GM19328 (cell line): Measurements from ENCODE around the gene DDT.
A peak's percentile ranks its signal among the peaks of the same experiment; 100 is the strongest.
"Not testable (repeated sequence)": the region's sequence is repeated elsewhere in the genome, so short reads cannot be mapped to it uniquely, and the experiment has no call there.

Experiments used
- ATAC-seq: cut with Tn5 transposase; IDR thresholded peaks from one replicate; pipeline ENCODE4 v1.9.1; 2021; ENCODE audit warnings: mild to moderate bottlenecking, moderate library complexity; ENCODE audit not compliant: unreplicated experiment

Gene DDT

DNA sequence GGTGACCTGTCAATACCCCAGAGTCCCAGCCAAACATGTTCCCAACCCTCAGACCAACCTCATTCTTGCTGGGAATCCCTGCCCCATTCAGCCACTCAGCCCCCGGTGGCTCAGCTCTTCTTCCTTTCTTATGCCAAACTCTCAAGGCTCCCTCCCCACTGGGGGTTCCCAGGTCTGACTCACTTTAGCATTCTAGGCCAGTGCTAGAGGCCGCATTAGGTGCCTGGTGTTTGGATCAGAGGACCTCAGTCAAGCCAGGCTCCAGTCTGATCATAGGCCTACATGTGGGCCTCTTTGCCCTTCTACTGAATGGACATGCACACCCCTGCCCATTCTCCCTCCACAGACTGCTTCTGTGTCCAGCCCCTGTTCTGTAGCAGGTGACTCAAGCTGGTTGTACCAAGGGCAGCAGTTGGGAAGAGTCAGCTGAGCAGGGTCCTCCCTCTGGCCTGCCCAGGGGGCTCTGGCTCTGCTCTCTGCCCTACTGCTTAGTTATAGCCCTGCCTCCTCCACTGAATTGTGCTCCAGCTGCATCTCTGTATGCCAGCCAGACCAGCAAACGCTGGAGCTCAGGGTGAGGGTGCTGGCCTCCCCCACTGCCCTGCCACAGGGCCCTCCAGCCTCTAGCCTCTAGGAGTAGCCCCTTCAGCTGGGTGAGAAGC lies 15.5 kb upstream of the DDT start:
- not testable (repeated sequence) for ATAC-seq

DNA sequence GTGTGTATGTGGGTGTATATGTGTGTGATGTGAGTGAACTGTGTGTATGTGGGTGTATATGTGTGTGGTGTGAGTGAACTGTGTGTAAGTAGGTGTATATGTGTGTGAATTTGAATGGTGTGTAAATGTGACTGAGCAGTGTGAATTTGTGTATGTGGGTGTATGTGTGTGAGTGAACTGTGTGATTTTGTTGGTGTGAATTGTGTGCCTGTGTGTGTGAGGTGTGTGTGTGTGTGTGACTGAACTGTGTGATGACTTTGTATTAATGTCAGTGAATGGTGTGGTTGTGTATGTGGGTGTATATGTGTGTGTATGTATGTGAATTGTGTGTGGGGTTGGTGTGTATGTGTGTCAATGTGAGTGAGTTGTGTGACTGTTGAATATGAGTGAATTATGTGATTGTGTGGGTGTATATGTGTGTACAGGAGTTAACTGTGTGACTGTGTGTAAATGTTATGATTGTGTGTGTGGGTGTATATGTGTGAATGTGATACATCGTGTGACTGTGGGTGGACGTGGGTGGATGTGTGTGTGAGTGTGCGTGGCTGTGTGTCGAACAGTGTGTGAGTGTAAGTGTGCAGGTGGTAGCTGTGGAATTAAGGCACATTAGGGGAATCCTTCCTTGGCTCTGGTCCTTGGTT lies 12.4 kb upstream of the DDT start:
- not testable (repeated sequence) for ATAC-seq

GRCh38 chr22:23986089-23986488 lies 11.8 kb upstream of the DDT start:
- not testable (repeated sequence) for ATAC-seq

DNA sequence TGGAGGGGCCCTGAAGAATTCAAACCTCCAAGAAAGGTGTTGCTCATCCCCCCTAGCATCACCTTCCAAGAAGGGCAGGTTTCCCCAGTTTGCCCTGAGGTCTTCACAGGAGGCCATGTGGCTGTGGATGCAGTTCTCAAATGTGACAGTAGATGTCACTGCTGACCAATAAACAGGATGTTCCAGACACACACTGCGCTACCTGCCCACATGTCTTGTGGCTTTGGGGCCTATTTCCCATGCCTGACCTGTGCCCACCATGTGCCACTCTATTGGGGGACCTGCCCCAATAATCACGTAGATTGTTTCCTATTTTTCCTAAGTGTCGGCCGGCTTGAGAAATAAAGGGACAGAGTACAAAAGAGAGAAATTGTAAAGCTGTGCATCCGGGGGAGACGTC lies 10.2 kb upstream of the DDT start:
- ATAC-seq = no peak

DNA sequence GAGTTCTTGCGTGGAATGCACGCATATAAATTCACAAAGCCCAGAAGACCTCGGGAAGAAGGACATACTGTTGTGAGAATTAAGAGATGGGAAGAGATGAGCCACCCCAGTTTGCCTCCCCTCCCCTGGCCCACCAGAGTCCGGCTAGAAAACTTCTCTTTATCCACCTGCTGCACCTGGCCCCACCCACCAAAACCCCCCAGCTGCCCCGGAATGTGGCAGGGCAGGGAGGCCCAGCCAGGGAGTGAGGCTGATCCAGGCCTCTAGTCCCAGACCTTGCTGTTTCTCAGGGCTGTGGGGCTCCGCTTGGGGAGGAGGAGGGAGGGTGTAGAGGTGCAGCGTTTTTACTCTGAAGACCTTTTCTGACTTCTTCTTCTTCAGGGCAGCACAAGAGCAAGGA lies 6.3 kb upstream of the DDT start:
- not testable (repeated sequence) for ATAC-seq

GRCh38 chr22:23979557-23980240 lies 5.5 kb upstream of the DDT start, which contains the start of gene GSTT2:
GSTT2 (plus strand) TSS chr22:23980134.
- not testable (repeated sequence) for ATAC-seq

DNA sequence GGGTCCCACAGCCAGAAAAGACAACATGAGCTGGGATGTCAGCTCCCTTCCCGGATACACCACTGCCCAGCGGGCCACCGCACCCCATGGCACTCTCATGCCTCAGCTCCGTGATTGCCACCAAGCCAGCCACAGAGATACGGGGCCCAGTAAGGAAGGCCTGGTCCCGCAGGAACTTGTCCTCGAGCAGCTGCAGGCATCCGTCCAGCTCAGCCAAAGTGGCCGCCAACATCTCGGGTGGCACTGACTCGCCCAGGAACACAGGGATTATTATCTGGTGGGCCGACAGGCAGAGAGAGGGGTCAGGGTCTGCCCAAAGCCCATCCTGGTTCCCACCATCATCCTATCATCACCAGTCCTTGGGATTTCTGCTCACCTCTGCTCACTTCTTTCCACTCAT lies 3.1 kb upstream of the DDT start:
- ATAC-seq = not testable (repeated sequence)

- not testable (repeated sequence) for ATAC-seq
Measured at GRCh38 chr22:23974836-23975352, 653 bp upstream of the DDT start.

GRCh38 chr22:23971927-23972326 lies 2.3 kb downstream of the DDT start:
- not testable (repeated sequence) for ATAC-seq

DNA sequence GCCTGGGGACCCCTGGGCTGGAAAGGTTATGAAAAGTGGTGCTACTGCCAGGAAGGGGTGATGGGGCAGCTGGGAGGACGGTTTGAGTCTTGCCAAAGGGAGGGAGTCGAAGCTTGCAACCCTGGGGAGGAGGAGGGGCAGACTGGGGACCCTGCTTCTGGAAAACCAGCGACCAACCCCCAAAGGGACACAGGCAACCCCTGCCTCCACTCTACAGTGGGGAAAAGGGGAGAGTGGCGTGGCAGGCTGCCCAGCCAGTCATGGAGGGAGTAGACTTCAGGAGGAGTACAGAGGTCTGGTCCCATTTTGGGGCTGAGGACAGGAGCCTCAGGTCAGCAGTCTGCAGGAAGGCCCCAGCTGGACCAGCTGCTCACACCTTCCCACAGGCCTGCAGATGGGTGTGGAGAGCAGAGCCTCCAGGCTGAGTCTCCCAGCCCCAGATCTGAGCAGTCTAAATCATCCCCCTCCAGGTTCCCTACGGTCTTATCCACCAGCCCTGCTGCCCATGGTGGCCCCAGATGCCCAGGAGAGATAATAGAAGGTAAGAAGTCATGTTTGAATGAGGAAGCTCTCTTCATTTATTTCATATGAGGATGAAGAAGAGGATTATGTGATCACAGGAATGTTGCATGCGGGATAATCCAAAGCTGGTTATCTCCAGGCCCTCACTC lies 3.3 kb downstream of the DDT start:
- no peak for ATAC-seq

DNA sequence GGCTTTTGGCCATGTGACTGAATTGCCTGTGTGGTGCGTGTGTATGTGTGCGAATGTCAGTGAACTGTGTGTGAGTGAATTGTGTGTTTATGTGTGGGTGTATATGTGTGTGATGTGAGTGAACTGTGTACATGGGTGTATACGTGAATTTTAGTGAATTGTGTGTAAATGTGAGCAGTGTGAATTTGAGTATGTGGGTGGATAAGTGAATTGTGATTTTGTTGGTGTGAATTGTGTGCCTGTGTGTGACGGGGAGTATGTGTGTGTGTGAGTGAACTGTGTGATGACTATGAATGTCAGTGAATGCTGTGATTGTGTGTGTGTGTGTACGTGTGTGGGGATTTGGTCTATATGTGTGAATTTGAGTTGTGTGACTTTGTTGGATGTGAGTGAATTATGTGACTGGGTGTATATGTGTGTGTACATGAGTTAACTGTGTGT lies 4.0 kb downstream of the DDT start:
- no peak for ATAC-seq

DNA sequence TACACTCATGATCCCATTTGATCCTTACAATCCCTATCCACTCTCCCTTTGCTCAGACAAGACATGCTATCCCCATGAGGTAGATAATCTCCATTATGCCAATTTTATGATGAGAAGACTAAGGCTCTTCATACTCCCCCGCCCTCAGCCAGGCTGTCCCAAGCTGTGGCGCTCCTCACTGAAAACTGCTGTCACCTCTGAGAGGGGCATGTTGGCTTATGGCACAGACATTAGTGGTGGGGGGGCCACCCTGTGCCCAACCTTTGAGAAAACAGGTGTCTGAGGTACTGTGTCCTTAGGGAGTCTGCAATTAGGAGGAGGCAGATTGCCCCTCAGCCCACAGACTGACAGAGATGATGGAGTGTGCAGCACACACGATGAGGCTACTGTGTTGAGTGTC lies 5.2 kb downstream of the DDT start:
- ATAC-seq = no peak

DNA sequence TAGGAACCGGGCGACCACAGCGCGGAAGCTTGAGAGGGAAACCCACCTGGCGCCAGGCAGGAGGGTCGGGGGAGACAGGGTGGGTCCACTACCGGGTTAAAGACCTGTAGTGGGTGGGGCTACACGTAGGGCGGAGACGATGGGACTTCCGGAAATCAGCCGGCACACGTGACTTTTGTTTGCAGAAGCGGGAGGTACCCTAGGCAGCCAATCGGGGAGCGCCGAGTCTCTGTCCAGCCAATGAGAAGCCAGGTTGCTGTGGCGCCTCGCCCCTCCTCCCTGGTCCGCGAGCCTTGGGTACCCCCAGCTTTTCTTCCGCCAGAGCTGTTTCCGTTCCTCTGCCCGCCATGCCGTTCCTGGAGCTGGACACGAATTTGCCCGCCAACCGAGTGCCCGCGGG lies 7.7 kb downstream of the DDT start, which contains the start of gene DDTL:
Gene DDTL (plus strand): TSS at position 321 of the 400 bp plus-strand sequence. CDS start 27 bp downstream, at position 348.
- peak; percentile 88 for ATAC-seq

DNA sequence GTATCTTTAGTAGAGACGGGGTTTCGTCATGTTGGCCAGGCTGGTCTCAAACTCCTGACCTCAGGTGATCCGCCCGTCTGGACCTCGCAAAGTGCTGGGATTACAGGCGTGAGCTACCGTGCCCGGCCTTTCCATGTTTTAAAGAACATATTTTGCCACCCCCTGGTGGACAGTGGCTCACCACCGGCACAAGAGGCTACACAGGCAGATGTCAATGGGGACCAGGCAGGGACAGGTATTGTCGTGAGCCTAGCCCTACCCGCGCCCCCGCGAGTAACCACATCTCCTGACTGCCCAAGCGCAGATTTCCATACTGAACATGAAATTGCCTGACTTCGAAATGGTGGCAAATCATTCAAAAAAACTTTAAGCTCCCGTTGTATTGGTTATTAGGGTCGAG lies 8.1 kb downstream of the DDT start:
- not testable (repeated sequence) for ATAC-seq

- ATAC-seq = not testable (repeated sequence)
Measured at GRCh38 chr22:23961084-23961771, 13.0 kb downstream of the DDT start, which contains the start of gene GSTT2B. GSTT2B (minus strand) TSS chr22:23961195; CDS start chr22:23961131, 64 bp downstream.

- ATAC-seq = not testable (repeated sequence)
Measured at GRCh38 chr22:23956301-23956900, 17.8 kb downstream of the DDT start.

- ATAC-seq = not testable (repeated sequence)
Measured at GRCh38 chr22:23955886-23956285, 18.4 kb downstream of the DDT start.

GRCh38 chr22:23954991-23955305 lies 19.3 kb downstream of the DDT start:
- ATAC-seq = not testable (repeated sequence)

DNA sequence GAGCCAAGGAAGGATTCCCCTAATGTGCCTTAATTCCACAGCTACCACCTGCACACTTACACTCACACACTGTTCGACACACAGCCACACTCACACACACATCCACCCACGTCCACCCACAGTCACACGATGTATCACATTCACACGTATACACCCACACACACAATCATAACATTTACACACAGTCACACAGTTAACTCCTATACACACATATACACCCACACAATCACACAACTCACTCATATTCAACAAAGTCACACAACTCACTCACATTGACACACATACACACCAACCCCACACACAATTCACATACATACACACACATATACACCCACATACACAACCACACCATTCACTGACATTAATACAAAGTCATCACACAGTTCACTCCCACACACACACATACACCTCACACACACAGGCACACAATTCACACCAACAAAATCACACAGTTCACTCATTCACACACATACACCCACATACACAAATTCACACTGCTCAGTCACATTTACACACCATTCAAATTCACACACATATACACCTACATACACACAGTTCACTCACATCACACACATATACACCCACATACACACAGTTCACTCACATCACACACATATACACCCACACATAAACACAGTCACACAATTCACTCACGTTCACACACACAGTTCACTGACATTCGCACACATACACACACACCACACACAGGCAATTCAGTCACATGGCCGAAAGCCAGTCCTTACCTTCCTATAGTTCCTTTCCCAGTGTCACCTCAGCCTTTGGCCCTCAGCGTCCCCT lies 19.8 kb downstream of the DDT start:
- not testable (repeated sequence) for ATAC-seq
